HG03558 (cell line): ENCODE data around the gene HNRNPL.
"Not testable (repeated sequence)": the region's sequence is repeated elsewhere in the genome, so short reads cannot be mapped to it uniquely, and the experiment has no call there.

Experiments used
- ATAC-seq: cut with Tn5 transposase; IDR thresholded peaks from one replicate; pipeline ENCODE4 v1.9.1; 2021; ENCODE audit warnings: moderate number of reproducible peaks; ENCODE audit not compliant: unreplicated experiment; ENCODE audit errors: extremely low read depth

Gene HNRNPL

DNA sequence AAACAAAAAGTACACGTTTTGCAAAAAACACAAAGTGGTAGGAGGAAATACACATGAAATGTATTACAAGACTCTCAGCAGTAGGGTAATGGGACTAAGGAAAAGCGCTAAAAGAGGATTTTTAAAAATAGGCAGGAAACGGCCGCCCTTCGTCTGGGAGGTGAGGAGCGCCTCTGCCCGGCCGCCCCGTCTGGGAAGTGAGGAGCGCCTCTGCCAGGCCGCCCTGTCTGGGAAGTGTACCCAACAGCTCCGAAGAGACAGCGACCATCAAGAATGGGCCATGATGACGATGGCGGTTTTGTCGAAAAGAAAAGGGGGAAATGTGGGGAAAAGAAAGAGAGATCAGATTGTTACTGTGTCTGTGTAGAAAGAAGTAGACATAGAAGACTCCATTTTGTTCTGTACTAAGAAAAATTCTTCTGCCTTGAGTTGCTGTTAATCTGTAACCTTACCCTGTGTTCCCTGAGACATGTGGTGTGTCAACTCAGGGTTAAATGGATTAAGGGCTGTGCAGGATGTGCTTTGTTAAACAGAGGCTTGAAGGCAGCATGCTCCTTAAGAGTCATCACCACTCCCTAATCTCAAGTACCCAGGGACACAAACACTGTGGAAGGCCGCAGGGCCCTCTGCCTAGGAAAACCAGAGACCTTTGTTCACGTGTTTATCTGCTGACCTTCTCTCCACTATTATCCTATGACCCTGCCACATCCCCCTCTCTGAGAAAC lies 42.2 kb downstream of the HNRNPL start:
- not testable (repeated sequence) for ATAC-seq

DNA sequence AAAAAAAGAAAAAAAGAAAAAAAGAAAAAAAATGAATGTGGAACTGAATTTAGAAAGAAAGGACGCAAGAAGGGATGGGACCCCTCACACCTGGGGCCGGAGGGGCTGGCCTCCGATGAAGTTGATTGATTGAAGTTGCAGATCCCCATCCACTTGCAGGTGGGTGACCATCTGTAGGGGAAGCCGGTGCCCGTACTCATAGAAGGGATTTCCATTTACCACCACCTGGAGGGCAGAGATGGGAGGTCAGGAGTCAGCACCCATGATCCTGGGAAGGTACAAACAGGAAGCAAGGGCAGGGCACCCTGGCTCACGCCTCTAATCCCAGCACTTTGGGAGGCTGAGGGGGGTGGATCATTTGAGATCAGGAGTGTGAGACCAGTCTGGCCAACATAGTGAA lies 43.4 kb downstream of the HNRNPL start:
- ATAC-seq: no peak

DNA sequence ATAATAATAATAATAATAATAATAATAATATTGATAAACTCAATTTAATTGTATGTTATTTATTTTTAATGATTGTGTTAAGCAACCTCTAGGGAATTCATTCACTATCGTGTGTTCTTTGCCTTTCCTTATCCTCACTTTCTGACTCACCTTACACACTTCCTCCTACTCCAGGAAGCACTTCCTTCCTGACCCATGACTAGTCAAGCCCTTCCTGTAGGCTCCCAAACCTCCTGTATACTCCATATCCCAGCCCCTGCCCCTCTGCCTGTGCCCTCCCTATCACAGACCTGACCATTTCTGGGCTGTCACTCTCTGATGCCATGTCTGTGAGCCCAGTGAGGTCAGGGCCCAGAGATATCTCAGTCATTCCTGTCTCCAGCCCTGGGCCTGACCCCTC lies 44.6 kb downstream of the HNRNPL start:
- ATAC-seq: no peak

- no peak for ATAC-seq
Measured at GRCh38 chr19:38803543-38803942, 46.2 kb downstream of the HNRNPL start.

DNA sequence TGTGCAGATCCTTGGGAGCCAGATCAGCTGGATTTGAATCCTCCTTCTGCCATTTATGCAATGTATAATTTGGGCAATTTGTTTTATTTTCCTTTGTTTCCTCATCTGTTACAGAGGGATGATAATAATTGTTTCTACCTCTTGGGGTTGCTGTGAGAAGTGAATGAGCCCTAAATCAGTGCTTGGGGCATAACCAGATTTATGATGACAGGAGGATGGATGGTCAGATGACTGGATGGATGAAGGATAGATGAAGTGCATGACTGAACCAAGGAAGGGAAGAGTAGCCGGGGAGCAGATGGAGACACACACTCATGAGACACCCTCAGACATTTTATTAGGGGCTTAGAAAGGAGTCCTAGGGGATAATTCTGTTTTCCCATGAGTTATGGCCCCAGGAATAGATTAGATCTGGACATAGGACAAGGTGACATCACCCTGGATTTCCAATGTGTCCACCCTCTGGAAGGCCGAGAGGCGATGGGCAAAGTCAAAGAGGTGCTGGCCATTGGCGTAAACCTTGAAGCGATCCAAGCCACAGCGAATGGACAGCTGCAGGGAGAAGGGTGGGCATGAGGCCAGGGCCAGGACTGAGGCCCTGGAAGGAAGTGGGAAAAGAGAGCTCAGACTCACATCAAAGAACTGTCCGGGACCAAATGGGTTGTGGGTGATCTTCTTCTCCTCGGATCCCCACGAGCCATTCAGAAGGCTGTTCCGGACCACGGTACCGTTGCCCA lies 48.3 kb downstream of the HNRNPL start:
- no peak for ATAC-seq

- no peak for ATAC-seq
Measured at GRCh38 chr19:38800577-38801347, 49.0 kb downstream of the HNRNPL start.

DNA sequence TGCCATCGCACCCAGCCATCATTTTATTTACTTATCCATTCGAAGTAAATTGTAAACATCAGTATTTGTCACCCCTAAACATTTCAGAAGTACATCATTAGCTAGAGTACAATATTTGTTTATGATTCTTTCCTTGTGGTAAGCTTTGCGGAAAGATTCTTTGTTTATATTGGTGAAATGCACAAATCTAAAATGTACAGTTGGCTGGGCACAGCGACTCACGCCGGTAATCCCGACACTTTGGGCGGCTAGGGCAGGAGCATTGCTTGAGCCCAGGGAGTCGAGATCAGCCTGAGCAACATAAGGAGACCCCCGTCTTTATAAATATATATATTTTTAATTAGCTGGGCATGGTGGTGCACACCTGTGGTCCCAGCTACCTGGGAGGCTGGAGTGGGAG lies 50.7 kb downstream of the HNRNPL start:
- ATAC-seq: no peak

- not testable (repeated sequence) for ATAC-seq
Measured at GRCh38 chr19:38797781-38798180, 52.0 kb downstream of the HNRNPL start.

GRCh38 chr19:38796154-38796553 lies 53.6 kb downstream of the HNRNPL start:
- ATAC-seq: no peak

GRCh38 chr19:38795549-38795948 lies 54.2 kb downstream of the HNRNPL start:
- ATAC-seq: no peak

- ATAC-seq: no peak
Measured at GRCh38 chr19:38793671-38794070, 56.1 kb downstream of the HNRNPL start.

- no peak for ATAC-seq
Measured at GRCh38 chr19:38793177-38793576, 56.6 kb downstream of the HNRNPL start.

- ATAC-seq: no peak
Measured at GRCh38 chr19:38792250-38793111, 57.3 kb downstream of the HNRNPL start.

DNA sequence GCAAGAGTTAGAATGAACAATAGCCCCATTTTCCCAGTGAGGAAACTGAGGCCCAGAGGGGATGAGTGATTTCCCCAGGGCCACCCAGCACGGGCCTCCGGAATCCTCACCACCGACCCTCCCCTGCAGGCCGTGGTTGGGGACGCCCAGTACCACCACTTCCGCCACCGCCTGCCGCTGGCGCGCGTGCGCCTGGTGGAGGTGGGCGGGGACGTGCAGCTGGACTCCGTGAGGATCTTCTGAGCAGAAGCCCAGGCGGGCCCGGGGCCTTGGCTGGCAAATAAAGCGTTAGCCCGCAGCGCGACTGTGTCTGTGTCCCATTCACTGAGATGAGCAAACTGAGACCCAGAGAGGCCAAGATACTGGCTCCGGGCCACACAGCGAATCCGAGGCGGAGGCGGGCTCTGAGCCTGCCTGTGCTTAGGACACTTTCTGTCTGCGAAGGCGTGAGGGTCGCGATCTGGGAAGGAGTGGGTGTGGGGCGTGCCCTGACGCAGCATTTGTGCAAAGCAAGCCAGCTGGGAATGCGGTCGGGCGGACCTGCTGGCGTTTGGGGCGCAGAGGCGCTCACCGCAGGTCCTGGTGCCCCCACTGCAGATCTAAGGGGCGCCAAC lies 58.2 kb downstream of the HNRNPL start:
- ATAC-seq: not testable (repeated sequence)

DNA sequence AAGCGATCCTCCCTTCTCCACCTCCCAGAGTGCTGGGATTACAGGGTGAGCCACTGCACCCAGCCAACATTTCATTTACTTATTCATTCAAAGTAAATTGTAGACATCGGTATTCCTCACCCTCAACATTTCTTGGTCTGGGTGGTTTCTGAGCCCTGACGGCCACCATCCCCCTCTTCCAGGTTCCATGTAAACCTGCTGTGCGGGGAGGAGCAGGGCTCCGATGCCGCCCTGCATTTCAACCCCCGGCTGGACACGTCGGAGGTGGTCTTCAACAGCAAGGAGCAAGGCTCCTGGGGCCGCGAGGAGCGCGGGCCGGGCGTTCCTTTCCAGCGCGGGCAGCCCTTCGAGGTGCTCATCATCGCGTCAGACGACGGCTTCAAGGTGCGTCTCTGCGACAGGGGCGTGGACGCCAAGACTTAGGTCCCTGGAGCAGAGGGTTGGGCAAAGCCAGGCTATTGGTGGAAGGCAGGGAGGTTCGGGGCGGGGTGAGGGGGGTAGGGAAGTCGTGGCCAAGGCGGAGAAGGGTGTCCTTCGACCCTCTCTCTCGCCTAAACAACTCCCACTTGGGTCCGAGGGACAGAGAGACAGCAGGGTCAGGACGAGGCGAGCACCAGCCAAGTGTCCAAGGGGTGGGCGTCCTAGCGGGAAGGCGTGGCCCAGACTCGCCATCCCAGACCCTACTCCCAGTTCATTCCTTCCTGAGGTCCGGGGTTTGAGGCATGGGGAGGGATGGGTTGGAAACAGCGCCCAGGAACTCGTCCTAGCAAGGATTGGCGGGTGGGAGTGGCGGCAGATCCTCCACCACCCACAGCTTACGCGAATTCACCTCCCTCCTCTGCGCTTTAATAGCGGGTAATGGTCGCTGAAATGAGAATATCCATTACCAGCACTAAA lies 59.0 kb downstream of the HNRNPL start:
- not testable (repeated sequence) for ATAC-seq

- no peak for ATAC-seq
Measured at GRCh38 chr19:38788478-38789243, 61.1 kb downstream of the HNRNPL start, which contains the start of gene LGALS7B. Gene LGALS7B, plus strand, starts transcription at chr19:38789200. Its CDS starts 27 bp downstream, at chr19:38789227.

GRCh38 chr19:38786572-38787265 lies 63.1 kb downstream of the HNRNPL start:
- ATAC-seq: no peak
